Colonic mucosa (tissue), 4 donors: ENCODE data around the gene MOSMO. TPM values are rescaled to one million over a fixed set of nuclear protein-coding genes. Genes with fewer than 3 reads are reported as not detected.

Source experiments
- DNase-seq: peaks from one replicate; pipeline ENCODE4 v3.0.0-alpha.2; 2020
- H3K27ac ChIP-seq: fragments of 200-600 bp; one replicate; pipeline ENCODE4 v1.8.0; 2021
- H3K27me3 ChIP-seq: fragments of 200-600 bp; one replicate; pipeline ENCODE4 v1.8.0; 2021
- H3K36me3 ChIP-seq: fragments of 200-600 bp; one replicate; pipeline ENCODE4 v1.8.0; 2021
- H3K4me1 ChIP-seq: fragments of 200-600 bp; one replicate; pipeline ENCODE4 v1.8.0; 2021; ENCODE audit warnings: mild to moderate bottlenecking
- H3K4me3 ChIP-seq: fragments of 200-600 bp; one replicate; pipeline ENCODE4 v1.8.0; 2021
- H3K9ac ChIP-seq, 2 donors: one replicate each; pipeline ENCODE4 v1.7.0; 2013; ENCODE audit warnings: control low read depth in 2 of 2, low read depth in 2 of 2, low read length in 2 of 2
- H3K9me3 ChIP-seq: fragments of 200-600 bp; one replicate; pipeline ENCODE4 v1.8.0; 2021
- CTCF ChIP-seq: fragments of 200-600 bp; IDR thresholded peaks from one replicate; pipeline ENCODE4 v1.8.0; 2022; ENCODE audit warnings: antibody characterized with exemption, mild to moderate bottlenecking
- intact Hi-C: fragments of 100-400 bp; cut with DNase I; formaldehyde crosslinking; loops from one replicate; pipeline ENCODE4 v1.14.1; 2022
- total RNA-seq, 2 donors: library from RNA; stranded (reverse); fragmentation: NEBNext Ultra II Directional in 1 of 2; extraction: Animal tissue kit (Norgen Biotek cat#: 25700) in 1 of 2; gene quantifications; one replicate each; pipeline ENCODE4 v1.2.1, GENCODE V29; 2021
- donor health status: healthy.
- donor health status: DM: no; HTN: no; CAD: no.
- donor health status: DM: no; HTN: no; CAD: no.

MOSMO gene
- total RNA-seq, 2 donors from 2014 or later, result 6.4 to 9.2 TPM

DNA sequence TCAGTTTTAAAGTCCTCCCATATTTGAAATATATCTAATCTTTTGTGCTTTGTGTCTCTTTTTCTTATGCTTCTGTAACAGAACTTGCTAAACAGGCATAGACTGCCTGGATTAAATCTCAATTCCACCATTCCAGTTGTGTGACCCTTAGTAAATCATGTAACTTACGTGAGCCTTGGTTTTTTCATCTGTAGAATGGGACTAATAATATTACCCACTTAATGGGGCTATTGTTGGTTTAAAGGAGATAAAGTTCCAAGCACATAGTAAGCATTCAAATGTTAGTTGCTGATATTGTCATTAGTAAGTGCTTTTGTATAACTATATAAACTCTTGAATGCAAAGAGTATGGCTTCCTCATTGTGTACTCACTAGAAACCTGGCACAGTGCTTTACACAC lies 78.5 kb downstream of the MOSMO start:
- no peaks in the 10 kb centered on the region for H3K4me1 ChIP-seq
- no peak overlapping the region for H3K9ac ChIP-seq
- no peaks in the 10 kb centered on the region for H3K36me3 ChIP-seq
- H3K27ac ChIP-seq, result no peak overlapping the region
- no peak for TF ChIP-seq CTCF
- H3K27me3 ChIP-seq, result no peaks in the 10 kb centered on the region
- no peaks in the 10 kb centered on the region for H3K9me3 ChIP-seq
- no peak overlapping the region for H3K4me3 ChIP-seq
- intact Hi-C loops, result no loop called here
- DNase-seq, result no peak

GRCh38 chr16:22088642-22089041 lies 80.7 kb downstream of the MOSMO start:
- no peaks in the 10 kb centered on the region for H3K27me3 ChIP-seq
- TF ChIP-seq CTCF, result no peak
- intact Hi-C loops, result no loop called here
- H3K4me3 ChIP-seq, result no peak overlapping the region
- H3K9me3 ChIP-seq, result no peaks in the 10 kb centered on the region
- no peak overlapping the region for H3K27ac ChIP-seq
- no peak for DNase-seq
- no peaks in the 10 kb centered on the region for H3K4me1 ChIP-seq
- no peaks in the 10 kb centered on the region for H3K36me3 ChIP-seq
- H3K9ac ChIP-seq, result no peak overlapping the region

- Histone ChIP-seq H3K4me1 (no peaks in the 10 kb centered on the region), H3K9me3 (no peaks in the 10 kb centered on the region), H3K27ac (no peak overlapping the region), H3K4me3 (no peak overlapping the region), H3K27me3 (no peaks in the 10 kb centered on the region), H3K36me3 (no peaks in the 10 kb centered on the region), H3K9ac (no peak overlapping the region)
- TF ChIP-seq CTCF, result no peak
- intact Hi-C loops, result no loop called here
- DNase-seq, result no peak
Observed at GRCh38 chr16:22089910-22090309, 82.0 kb downstream of the MOSMO start.

GRCh38 chr16:22091721-22092120 lies 83.8 kb downstream of the MOSMO start:
- Histone ChIP-seq H3K4me1 (no peaks in the 10 kb centered on the region), H3K27me3 (no peaks in the 10 kb centered on the region), H3K9ac (no peak overlapping the region), H3K27ac (no peak overlapping the region), H3K4me3 (no peak overlapping the region), H3K36me3 (no peaks in the 10 kb centered on the region), H3K9me3 (no peaks in the 10 kb centered on the region)
- DNase-seq, result no peak
- TF ChIP-seq CTCF, result no peak
- intact Hi-C loops, result no loop called here

GRCh38 chr16:22092143-22092933 lies 84.4 kb downstream of the MOSMO start, which contains the start of gene VWA3A:
TSS of gene VWA3A (plus strand) at chr16:22092541. CDS start at chr16:22092638, 97 bp downstream.
- Histone ChIP-seq H3K36me3 (no peaks in the 10 kb centered on the region), H3K27me3 (no peaks in the 10 kb centered on the region), H3K9me3 (no peaks in the 10 kb centered on the region), H3K27ac (no peak within 1 kb of the TSS), H3K4me3 (no peak within 1 kb of the TSS), H3K9ac (no peak within 1 kb of the TSS), H3K4me1 (no peaks in the 10 kb centered on the region)
- no peak for DNase-seq
- intact Hi-C loops, result no loop called here
- TF ChIP-seq CTCF, result no peak
